Endothelial cell of umbilical vein (primary cell): ENCODE results near the gene SUPT3H.

ENCODE experiments used
- EZH2 ChIP-seq: IDR thresholded peaks from 2 replicates; pipeline ENCODE4 v1.6.1; 2012; ENCODE audit warnings: borderline replicate concordance, low read depth, mild to moderate bottlenecking, moderate library complexity, low read length, inconsistent platforms; ENCODE audit not compliant: severe bottlenecking
- FOS ChIP-seq: IDR thresholded peaks from 2 replicates; pipeline ENCODE4 v1.6.1; 2011; ENCODE audit warnings: mild to moderate bottlenecking, low read length, moderate library complexity, borderline replicate concordance; ENCODE audit not compliant: insufficient read depth
- MYC ChIP-seq: IDR thresholded peaks from one replicate; pipeline ENCODE4 v1.6.1; 2011; ENCODE audit warnings: mild to moderate bottlenecking, low read depth, low read length
- POLR2A ChIP-seq: IDR thresholded peaks from 2 replicates; pipeline ENCODE4 v1.6.1; 2012; ENCODE audit warnings: low read depth, mild to moderate bottlenecking, control low read depth, low read length
- POLR2AphosphoS5 ChIP-seq: IDR thresholded peaks from 2 replicates; pipeline ENCODE4 v1.6.1; 2012; ENCODE audit warnings: low read depth, mild to moderate bottlenecking, control low read depth, low read length, moderate library complexity; ENCODE audit not compliant: insufficient read depth
- TF ChIP-seq, protein P1 (sequence below), 2 donors: IDR thresholded peaks; 1 replicate in 1 of 2; 2 replicates in 1 of 2; pipeline ENCODE4 v1.5.1; 2011; ENCODE audit warnings: low read length in 2 of 2, mild to moderate bottlenecking in 2 of 2, moderate library complexity in 2 of 2, control low read depth in 1 of 2, inconsistent platforms in 1 of 2, low read depth in 1 of 2; ENCODE audit not compliant: insufficient read depth in 1 of 2; ENCODE audit errors: extremely low read depth in 1 of 2
- TF ChIP-seq, protein P2 (sequence below): IDR thresholded peaks from 2 replicates; pipeline ENCODE4 v1.6.1; 2011; ENCODE audit not compliant: insufficient read depth, insufficient read length

DNA sequence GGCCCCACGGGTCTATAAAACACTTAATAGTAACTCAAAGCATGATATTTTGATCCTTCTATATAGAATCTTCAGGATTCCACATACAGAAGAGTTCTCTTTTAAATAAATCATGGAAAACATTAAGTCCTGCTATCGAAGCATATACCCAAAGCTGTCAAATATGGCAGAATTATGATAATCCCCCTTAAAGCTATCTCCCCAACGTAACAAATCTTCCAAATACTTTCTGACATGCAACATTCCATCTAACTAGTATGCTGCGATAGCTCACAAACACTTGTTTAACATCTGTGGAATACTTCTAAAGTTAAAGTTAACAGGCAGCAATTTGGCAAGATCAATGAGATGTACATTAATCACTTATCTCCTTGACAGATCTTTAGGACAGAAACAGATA, 420.6 kb downstream of the SUPT3H start:
- TF ChIP-seq, protein P1, sequence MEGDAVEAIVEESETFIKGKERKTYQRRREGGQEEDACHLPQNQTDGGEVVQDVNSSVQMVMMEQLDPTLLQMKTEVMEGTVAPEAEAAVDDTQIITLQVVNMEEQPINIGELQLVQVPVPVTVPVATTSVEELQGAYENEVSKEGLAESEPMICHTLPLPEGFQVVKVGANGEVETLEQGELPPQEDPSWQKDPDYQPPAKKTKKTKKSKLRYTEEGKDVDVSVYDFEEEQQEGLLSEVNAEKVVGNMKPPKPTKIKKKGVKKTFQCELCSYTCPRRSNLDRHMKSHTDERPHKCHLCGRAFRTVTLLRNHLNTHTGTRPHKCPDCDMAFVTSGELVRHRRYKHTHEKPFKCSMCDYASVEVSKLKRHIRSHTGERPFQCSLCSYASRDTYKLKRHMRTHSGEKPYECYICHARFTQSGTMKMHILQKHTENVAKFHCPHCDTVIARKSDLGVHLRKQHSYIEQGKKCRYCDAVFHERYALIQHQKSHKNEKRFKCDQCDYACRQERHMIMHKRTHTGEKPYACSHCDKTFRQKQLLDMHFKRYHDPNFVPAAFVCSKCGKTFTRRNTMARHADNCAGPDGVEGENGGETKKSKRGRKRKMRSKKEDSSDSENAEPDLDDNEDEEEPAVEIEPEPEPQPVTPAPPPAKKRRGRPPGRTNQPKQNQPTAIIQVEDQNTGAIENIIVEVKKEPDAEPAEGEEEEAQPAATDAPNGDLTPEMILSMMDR (IDR thresholded peaks at IDR 0.05; ENCODE audit: extremely low read depth in 1 of 2, insufficient read depth in 1 of 2, low read depth in 1 of 2, low read length in 2 of 2): no peak
- no peak for TF ChIP-seq EZH2
- no peak for TF ChIP-seq POLR2A
- no peak for TF ChIP-seq MYC
- TF ChIP-seq, protein P2, sequence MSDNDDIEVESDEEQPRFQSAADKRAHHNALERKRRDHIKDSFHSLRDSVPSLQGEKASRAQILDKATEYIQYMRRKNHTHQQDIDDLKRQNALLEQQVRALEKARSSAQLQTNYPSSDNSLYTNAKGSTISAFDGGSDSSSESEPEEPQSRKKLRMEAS: no peak
- no peak for TF ChIP-seq POLR2AphosphoS5
- no peak for TF ChIP-seq FOS
